ENCODE measurements around the gene OMP. TPM values are rescaled to one million over a fixed set of nuclear protein-coding genes. Genes with fewer than 3 reads are reported as not detected.

OMP gene
- total RNA-seq, 1 donor from 2014 or later = not detected

GRCh38 chr11:77106759-77107158 lies 4.1 kb downstream of the OMP start:
- no peak for TF ChIP-seq CTCF (IDR thresholded peaks at IDR 0.05; ENCODE audit: borderline replicate concordance)
- H3K27ac ChIP-seq (replicated peaks) = no peak overlapping the region
- intact Hi-C loops (cut with micrococcal nuclease) = no loop called here
- DNase-seq = no peak
- H3K4me3 ChIP-seq = no peak overlapping the region
- peaks cover 12% of the 10 kb centered on the region for H3K4me1 ChIP-seq
- no peaks in the 10 kb centered on the region for H3K9me3 ChIP-seq (replicated peaks)
- H3K36me3 ChIP-seq = no peaks in the 10 kb centered on the region
- no peaks in the 10 kb centered on the region for H3K27me3 ChIP-seq (ENCODE audit: low read depth)

- intact Hi-C loops (cut with micrococcal nuclease) = no loop called here
- H3K27me3 ChIP-seq (ENCODE audit: low read depth) = no peaks in the 10 kb centered on the region
- no peak for DNase-seq
- no peak overlapping the region for H3K4me3 ChIP-seq
- no peak for TF ChIP-seq CTCF (IDR thresholded peaks at IDR 0.05; ENCODE audit: borderline replicate concordance)
- peaks cover 12% of the 10 kb centered on the region for H3K4me1 ChIP-seq
- H3K27ac ChIP-seq (replicated peaks) = no peak overlapping the region
- H3K9me3 ChIP-seq (replicated peaks) = no peaks in the 10 kb centered on the region
- no peaks in the 10 kb centered on the region for H3K36me3 ChIP-seq
Measured at GRCh38 chr11:77107950-77108349, 5.3 kb downstream of the OMP start.

- Histone ChIP-seq H3K27me3 (ENCODE audit: low read depth) (no peaks in the 10 kb centered on the region), H3K9me3 (replicated peaks) (no peaks in the 10 kb centered on the region), H3K4me1 (peaks cover 12% of the 10 kb centered on the region), H3K36me3 (no peaks in the 10 kb centered on the region), H3K4me3 (no peak overlapping the region), H3K27ac (replicated peaks) (no peak overlapping the region)
- no peak for DNase-seq
- no peak for TF ChIP-seq CTCF (IDR thresholded peaks at IDR 0.05; ENCODE audit: borderline replicate concordance)
- intact Hi-C loops (cut with micrococcal nuclease) = no loop called here
Measured at GRCh38 chr11:77108436-77108835, 5.8 kb downstream of the OMP start.

- Histone ChIP-seq H3K27me3 (ENCODE audit: low read depth) (no peaks in the 10 kb centered on the region), H3K4me3 (no peak overlapping the region), H3K27ac (replicated peaks) (no peak overlapping the region), H3K9me3 (replicated peaks) (no peaks in the 10 kb centered on the region), H3K4me1 (peaks cover 12% of the 10 kb centered on the region), H3K36me3 (no peaks in the 10 kb centered on the region)
- TF ChIP-seq CTCF (IDR thresholded peaks at IDR 0.05; ENCODE audit: borderline replicate concordance) = no peak
- DNase-seq = no peak
- intact Hi-C loops (cut with micrococcal nuclease) = no loop called here
Measured at GRCh38 chr11:77109236-77110019, 6.8 kb downstream of the OMP start.

- Histone ChIP-seq H3K9me3 (replicated peaks) (no peaks in the 10 kb centered on the region), H3K27ac (replicated peaks) (no peak overlapping the region), H3K4me3 (no peak overlapping the region), H3K27me3 (ENCODE audit: low read depth) (no peaks in the 10 kb centered on the region), H3K36me3 (no peaks in the 10 kb centered on the region), H3K4me1 (peaks cover 12% of the 10 kb centered on the region)
- no peak for TF ChIP-seq CTCF (IDR thresholded peaks at IDR 0.05; ENCODE audit: borderline replicate concordance)
- intact Hi-C loops (cut with micrococcal nuclease) = no loop called here
- DNase-seq = no peak
Measured at GRCh38 chr11:77110836-77111235, 8.2 kb downstream of the OMP start.
